ENCODE data around the gene TSPO2. TPM values are rescaled to one million over a fixed set of nuclear protein-coding genes. Genes with fewer than 3 reads are reported as not detected.
A peak's percentile ranks its signal among the peaks of the same experiment; 100 is the strongest.

TSPO2 gene
- total RNA-seq, 4 donors from 2014 or later = not detected

GRCh38 chr6:41073968-41074691 is 31.9 kb downstream of the TSPO2 start:
- H3K4me3 ChIP-seq = peak overlapping the region; percentile 75 to 93 (median 82)
- H3K9me3 ChIP-seq = no peaks in the 10 kb centered on the region
- H3K36me3 ChIP-seq = peaks cover 0 to 2% of the 10 kb centered on the region in 2 donors
- H3K27me3 ChIP-seq = no peaks in the 10 kb centered on the region
- no peak for DNase-seq
- H3K4me1 ChIP-seq = peaks cover 34 to 48% of the 10 kb centered on the region in 2 donors
- intact Hi-C loops (cut with DNase I; ENCODE audit: low total_unique reads) (loop anchor here (2.0 to 10.0 kb wide), 5 partner anchors 21 to 1142 kb away; partner anchors contain the start of genes APOBEC2, MOCS1, PRICKLE4 and TOMM6), in situ Hi-C loops (cut with MboI; ENCODE audit: low sequenced_read_pairs in 4 of 4) (no loop called here)
- H3K27ac ChIP-seq = peak overlapping the region; percentile 97 to 99 (median 98)
- ATAC-seq = no peak
- no peak for TF ChIP-seq CTCF (IDR thresholded peaks at IDR 0.05 in 4 of 5, conservative IDR thresholded peaks at IDR 0.05 in 1 of 5)
- TF ChIP-seq POLR2A (IDR thresholded peaks at IDR 0.05) = no peak

- peaks cover 0 to 5% of the 10 kb centered on the region in 2 donors for H3K36me3 ChIP-seq
- peak overlapping the region; percentile 97 to 99 (median 98) for H3K27ac ChIP-seq
- in situ Hi-C loops (cut with MboI; ENCODE audit: low sequenced_read_pairs in 4 of 4) (no loop called here), intact Hi-C loops (cut with DNase I; ENCODE audit: low total_unique reads) (loop anchor here (5.0 to 10.0 kb wide), 4 partner anchors 173 to 1143 kb away; partner anchors contain the start of genes MOCS1, PRICKLE4 and TOMM6)
- H3K27me3 ChIP-seq = no peaks in the 10 kb centered on the region
- ATAC-seq (peak; percentile 20 to 29), DNase-seq (peak; percentile 38 to 58)
- peaks cover 34 to 48% of the 10 kb centered on the region in 2 donors for H3K4me1 ChIP-seq
- peak overlapping the region; percentile 75 to 93 (median 82) for H3K4me3 ChIP-seq
- TF ChIP-seq POLR2A (IDR thresholded peaks at IDR 0.05) (no peak), CTCF (IDR thresholded peaks at IDR 0.05 in 4 of 5, conservative IDR thresholded peaks at IDR 0.05 in 1 of 5) (no peak)
- H3K9me3 ChIP-seq = no peaks in the 10 kb centered on the region
Observed at GRCh38 chr6:41074692-41075436, 32.6 kb downstream of the TSPO2 start.

- Histone ChIP-seq H3K36me3 (peaks cover 0 to 16% of the 10 kb centered on the region in 2 donors), H3K9me3 (no peaks in the 10 kb centered on the region), H3K27ac (peak overlapping the region; percentile 97 to 99 (median 98)), H3K27me3 (no peaks in the 10 kb centered on the region), H3K4me1 (peaks cover 33 to 41% of the 10 kb centered on the region in 2 donors), H3K4me3 (no peak overlapping the region)
- no peak for TF ChIP-seq CTCF (IDR thresholded peaks at IDR 0.05 in 4 of 5, conservative IDR thresholded peaks at IDR 0.05 in 1 of 5)
- TF ChIP-seq POLR2A (IDR thresholded peaks at IDR 0.05) = no peak
- in situ Hi-C loops (cut with MboI; ENCODE audit: low sequenced_read_pairs in 4 of 4) = no loop called here
- intact Hi-C loops (cut with DNase I; ENCODE audit: low total_unique reads) = loop anchor here (10.0 kb wide), 1 partner anchor 709 kb away; the partner anchor contains the start of genes PRICKLE4 and TOMM6
- ATAC-seq (no peak), DNase-seq (no peak)
Observed at GRCh38 chr6:41075651-41076626, 33.7 kb downstream of the TSPO2 start.

- DNase-seq = no peak
- in situ Hi-C loops (cut with MboI; ENCODE audit: low sequenced_read_pairs in 4 of 4) (no loop called here), intact Hi-C loops (cut with DNase I; ENCODE audit: low total_unique reads) (loop anchor here (10.0 kb wide), 1 partner anchor 707 kb away; the partner anchor contains the start of genes PRICKLE4 and TOMM6)
- Histone ChIP-seq H3K4me3 (no peak overlapping the region), H3K27me3 (no peaks in the 10 kb centered on the region), H3K27ac (no peak overlapping the region), H3K36me3 (peaks cover 0 to 16% of the 10 kb centered on the region in 2 donors), H3K9me3 (no peaks in the 10 kb centered on the region), H3K4me1 (peaks cover 30 to 34% of the 10 kb centered on the region in 2 donors)
- no peak for ATAC-seq
- no peak for TF ChIP-seq CTCF (IDR thresholded peaks at IDR 0.05 in 4 of 5, conservative IDR thresholded peaks at IDR 0.05 in 1 of 5)
- no peak for TF ChIP-seq POLR2A (IDR thresholded peaks at IDR 0.05)
Observed at GRCh38 chr6:41077536-41077935, 35.3 kb downstream of the TSPO2 start.

All from gastrocnemius medialis (tissue), 4 donors.